GM18907 (cell line): ENCODE results near the gene STIP1.
A peak's percentile ranks its signal among the peaks of the same experiment; 100 is the strongest.

Experiments
- ATAC-seq: cut with Tn5 transposase; IDR thresholded peaks from one replicate; pipeline ENCODE4 v1.9.1; 2021; ENCODE audit warnings: mild to moderate bottlenecking, moderate library complexity; ENCODE audit not compliant: unreplicated experiment

STIP1 gene

DNA sequence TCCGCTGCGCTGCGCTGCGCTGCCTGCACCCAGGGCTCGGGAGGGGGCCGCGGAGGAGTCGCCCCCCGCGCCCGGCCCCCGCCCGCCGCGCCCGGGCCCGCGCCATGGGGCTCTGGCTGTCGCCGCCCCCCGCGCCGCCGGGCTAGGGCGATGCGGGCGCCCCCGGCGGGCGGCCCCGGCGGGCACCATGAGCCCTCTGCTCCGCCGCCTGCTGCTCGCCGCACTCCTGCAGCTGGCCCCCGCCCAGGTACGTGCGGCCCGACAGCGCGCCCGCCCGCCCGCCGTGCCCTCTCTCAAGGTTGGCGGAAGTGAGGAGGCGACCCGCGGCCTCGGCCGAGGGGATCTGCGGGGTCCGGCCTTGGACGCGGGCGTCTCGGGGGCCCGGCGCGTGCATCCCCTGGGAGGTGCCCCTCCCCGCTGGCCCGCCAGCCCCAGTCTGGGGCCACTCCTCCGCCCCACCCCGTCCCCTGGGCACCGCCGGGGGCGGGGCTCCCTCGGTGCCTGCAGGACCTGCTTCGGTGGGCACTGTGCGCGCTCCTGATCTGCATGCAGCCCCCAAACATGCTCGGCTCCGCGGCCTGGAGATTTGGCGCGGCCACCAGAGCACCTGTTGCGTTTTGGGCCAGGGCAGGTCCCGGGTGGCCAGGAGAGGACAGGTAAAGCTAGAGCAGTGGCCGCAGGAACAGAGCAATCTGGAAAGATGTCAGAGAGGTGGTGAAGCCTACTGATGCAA lies 48.8 kb downstream of the STIP1 start:
- peak; percentile 28 for ATAC-seq

DNA sequence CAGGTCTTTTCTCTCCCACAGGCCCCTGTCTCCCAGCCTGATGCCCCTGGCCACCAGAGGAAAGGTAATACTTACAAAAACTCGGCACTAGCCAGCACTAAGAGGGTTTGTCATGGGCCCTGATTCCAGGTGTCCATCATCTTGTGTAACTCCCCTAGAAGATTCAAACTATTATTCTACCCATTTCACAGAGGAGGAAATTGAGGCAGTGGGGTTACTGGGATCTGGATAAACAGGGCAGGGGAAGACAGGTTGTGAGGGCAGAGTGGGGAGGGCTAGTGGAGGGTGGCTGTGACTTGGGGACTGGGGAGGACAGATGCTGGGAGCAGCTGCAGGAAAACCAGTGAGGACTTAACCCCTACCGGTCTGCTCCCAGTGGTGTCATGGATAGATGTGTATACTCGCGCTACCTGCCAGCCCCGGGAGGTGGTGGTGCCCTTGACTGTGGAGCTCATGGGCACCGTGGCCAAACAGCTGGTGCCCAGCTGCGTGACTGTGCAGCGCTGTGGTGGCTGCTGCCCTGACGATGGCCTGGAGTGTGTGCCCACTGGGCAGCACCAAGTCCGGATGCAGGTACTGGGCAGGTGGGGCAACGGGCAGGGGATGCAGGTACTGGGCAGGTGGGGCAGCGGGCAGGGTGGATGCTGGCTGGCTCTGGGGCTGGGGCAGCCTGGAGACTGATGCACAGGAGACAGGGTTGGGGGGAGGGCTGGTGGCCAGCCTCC lies 49.6 kb downstream of the STIP1 start:
- no peak for ATAC-seq

GRCh38 chr11:64237484-64237951 lies 51.5 kb downstream of the STIP1 start:
- no peak for ATAC-seq

GRCh38 chr11:64238076-64238475 lies 52.1 kb downstream of the STIP1 start:
- no peak for ATAC-seq

- ATAC-seq: no peak
Measured at GRCh38 chr11:64238999-64239398, 53.0 kb downstream of the STIP1 start.

GRCh38 chr11:64239662-64240434 lies 53.9 kb downstream of the STIP1 start:
- peak; percentile 11 for ATAC-seq

GRCh38 chr11:64240435-64241240 lies 54.7 kb downstream of the STIP1 start, which contains the start of gene FKBP2:
Gene FKBP2 (plus strand): TSS chr11:64241095. CDS start chr11:64242388, 1,293 bp downstream.
- peak; percentile 52 for ATAC-seq

DNA sequence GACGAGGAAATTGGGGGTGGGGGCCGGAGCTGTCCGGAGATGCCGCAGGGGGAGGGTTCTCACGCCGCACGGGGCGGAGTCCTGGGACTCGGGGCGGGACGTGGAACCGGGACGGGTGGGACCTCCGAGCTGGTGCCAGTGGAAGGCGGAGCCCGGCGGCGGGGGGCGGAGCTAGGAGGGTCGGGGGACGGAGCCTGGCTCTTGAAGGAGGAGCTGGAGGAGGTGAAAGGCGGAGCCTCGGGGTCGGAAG lies 55.2 kb downstream of the STIP1 start:
- ATAC-seq: peak; percentile 71

DNA sequence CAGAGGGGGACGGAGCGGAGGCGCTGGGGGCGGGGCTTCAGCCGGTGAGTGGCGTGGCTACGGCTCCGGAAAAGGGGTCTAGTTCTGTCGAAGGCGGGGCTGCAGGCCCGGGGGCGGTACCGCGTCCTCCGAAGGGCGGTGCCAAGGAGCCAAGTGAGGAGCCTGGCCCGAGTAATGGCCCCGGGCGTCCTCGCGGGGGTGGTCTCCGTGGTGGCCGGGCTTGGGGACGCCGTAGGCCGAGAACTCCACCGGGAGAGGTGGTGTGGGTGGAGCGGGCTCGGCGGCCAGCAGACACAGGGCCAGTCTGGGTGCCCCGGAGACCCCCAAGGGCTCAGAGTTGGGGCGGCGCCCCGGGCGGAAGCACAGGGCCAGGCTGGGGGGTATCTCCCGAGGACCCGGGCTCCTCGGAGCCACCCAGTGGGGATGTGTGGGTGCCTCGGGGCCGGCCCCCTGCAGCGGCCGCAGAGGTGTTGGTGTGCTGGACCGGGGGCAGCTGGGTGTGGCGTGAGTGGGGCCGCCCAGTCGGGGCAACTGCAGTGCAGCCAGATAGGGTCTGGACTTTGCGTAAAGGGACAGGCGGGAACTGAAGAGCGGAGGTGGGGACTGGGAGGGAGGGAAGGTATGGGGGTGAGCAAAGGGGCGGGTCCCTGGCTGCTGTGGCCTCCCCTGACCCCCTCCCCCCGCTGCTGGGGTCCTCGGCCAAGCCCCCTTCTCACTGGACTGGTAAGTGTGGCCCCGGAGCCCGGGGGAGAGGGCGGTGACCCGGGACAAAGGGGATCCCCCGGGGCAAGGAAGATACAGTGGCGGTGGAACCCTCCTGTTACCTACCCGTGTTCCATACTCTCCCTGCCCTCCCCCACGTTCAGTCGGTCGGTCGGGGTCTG lies 55.8 kb downstream of the STIP1 start:
- peak; percentile 17 for ATAC-seq

DNA sequence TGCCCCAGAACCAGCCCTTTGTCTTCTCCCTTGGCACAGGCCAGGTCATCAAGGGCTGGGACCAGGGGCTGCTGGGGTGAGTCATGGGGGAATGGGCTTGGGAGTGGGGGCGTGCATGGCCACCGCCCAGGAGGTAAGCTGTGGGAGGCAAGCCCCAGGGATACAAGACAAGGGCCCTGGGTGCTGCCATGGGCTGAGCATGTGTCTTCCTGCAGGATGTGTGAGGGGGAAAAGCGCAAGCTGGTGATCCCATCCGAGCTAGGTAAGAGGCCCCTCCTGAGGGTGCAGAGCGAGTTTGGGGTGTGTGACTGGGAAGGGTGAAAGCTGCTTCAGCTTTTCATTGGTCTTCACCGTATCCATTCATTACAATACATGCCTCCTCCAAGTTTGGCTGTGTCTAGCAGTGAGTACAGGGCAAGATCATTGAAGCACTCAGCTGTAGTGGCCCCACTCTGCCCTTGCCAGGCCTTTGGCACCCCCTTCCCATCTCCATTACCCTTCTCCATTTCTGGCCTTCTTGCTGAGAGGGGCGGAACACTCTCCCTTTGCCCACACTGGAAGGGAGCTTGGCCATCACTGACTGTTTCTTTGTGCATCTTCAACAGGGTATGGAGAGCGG lies 57.4 kb downstream of the STIP1 start:
- ATAC-seq: no peak

DNA sequence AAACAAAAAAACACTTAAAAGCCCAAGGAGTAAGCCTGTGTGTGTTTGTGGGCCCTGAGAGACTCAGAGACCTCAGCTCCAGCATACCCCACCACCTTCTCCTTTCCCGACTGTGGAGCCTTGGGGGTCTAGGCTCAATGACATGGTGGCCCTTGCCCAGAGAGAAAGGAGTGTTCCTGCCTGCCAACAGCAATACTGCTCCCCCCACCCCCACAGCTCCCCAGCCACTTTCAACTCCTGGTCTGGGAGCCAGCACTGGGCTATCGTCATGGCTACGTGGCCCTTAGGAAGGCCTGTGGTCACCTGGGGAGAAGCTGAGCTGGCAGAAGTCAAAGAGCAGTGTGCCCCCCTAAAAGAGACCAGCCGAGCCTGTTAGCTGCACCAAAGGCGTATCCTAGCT lies 58.1 kb downstream of the STIP1 start:
- ATAC-seq: no peak

GRCh38 chr11:64244966-64245365 lies 59.0 kb downstream of the STIP1 start:
- ATAC-seq: no peak

DNA sequence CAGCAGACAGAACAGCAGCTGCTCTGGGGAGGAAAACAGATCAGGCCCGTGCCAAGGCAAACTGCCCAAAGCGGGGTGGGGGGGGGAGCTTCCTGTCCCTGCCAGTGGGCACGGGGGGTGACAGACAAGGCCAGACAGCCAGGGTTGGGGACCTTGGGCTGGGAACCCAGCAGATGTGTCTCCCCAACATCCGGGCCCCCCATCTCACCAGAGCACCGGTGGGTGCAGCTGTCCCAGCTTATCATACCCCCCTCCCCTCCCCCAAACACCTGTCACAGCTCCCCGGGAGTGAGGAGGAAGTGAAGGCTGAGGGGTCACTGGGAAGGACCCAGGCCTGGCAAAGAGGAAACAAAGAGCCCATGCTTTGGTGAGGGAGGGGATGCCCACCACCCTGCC lies 59.4 kb downstream of the STIP1 start:
- no peak for ATAC-seq

- ATAC-seq: no peak
Measured at GRCh38 chr11:64245797-64246620, 60.0 kb downstream of the STIP1 start.

- ATAC-seq: peak; percentile 7
Measured at GRCh38 chr11:64246621-64246870, 60.6 kb downstream of the STIP1 start.

- peak; percentile 28 for ATAC-seq
Measured at GRCh38 chr11:64246871-64247728, 61.1 kb downstream of the STIP1 start, which contains the start of gene PPP1R14B. Gene PPP1R14B (minus strand): TSS chr11:64246943. CDS start chr11:64246673, 270 bp downstream.

- ATAC-seq: no peak
Measured at GRCh38 chr11:64247729-64248531, 62.0 kb downstream of the STIP1 start.
